Measurements from ENCODE around the gene SMAD3. TPM values are rescaled to one million over a fixed set of nuclear protein-coding genes. Genes with fewer than 3 reads are reported as not detected.

The SMAD3 gene
- total and polyA plus RNA-seq, 10 of the 15 experiments (the other 5 are each of a cell fraction or from before 2014, with no cell fraction given): 5.6 to 43.2 (median 16.0) TPM

DNA sequence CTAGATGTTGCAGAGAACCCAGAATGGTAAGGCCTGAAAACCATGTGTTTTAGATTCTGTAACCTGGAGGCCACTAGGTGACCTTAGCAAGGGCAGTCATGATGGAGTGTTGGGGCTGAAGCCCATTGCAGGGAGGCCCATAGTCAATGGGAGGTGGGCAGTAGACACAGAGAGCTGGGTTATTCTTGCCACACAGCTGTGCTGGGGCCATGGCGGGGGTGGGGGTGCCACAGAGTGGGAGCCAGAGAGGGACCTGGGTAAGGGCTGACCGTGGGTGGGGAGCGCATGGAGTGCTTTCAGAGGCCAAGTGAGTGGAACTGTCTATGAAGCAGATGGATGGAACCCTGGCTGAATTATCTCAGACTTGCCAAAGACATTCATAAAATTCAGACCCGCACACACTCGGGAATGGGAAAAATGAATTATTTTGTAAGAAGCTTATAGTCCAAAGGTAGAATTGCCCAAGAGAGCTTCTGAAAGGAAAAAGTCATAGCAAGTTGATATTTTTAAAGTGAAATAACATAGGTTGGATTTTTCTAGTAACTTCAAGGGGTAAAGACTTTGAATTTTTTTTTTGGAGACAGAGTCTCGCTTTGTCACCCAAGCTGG, 53.9 kb downstream of the SMAD3 start:
- no peak for DNase-seq (ENCODE audit: low read depth, low spot score)
- Histone ChIP-seq H3K9me3 (replicated peaks; ENCODE audit: control insufficient read depth, insufficient read depth, low read length) (no peaks in the 10 kb centered on the region), H3K4me1 (ENCODE audit: control insufficient read depth, insufficient read depth, low read length) (peaks cover 57% of the 10 kb centered on the region), H3K4me3 (no peak overlapping the region), H3K27ac (ENCODE audit: control insufficient read depth, insufficient read depth) (no peak overlapping the region; the same call in 1 of the 2 replicates), H3K79me2 (ENCODE audit: control insufficient read depth, insufficient read depth, low read length) (peaks cover 69% of the 10 kb centered on the region), H3K36me3 (ENCODE audit: control insufficient read depth in 2 of 2, insufficient read depth in 2 of 2, low read length in 1 of 2) (peaks cover 0 to 5% of the 10 kb centered on the region in 2 experiments; a peak in 2 of 4 replicates), H3K4me2 (ENCODE audit: control insufficient read depth, insufficient read depth) (no peak overlapping the region), H3K27me3 (replicated peaks in 1 of 2; ENCODE audit: control insufficient read depth in 2 of 2, insufficient read depth in 2 of 2, low read length in 1 of 2) (no peaks in the 10 kb centered on the region), H2AFZ (ENCODE audit: control insufficient read depth, low read depth, low read length) (no peak overlapping the region), H4K20me1 (ENCODE audit: control insufficient read depth, insufficient read depth) (no peaks in the 10 kb centered on the region), H3K9ac (ENCODE audit: control insufficient read depth, insufficient read depth, low read length) (no peak overlapping the region)
- SMC1A ChIA-PET (ENCODE audit: uncharacterized antibody, unreplicated experiment): interaction anchor here (0.8 to 14.1 kb wide), 16 partner anchors 9 to 56 kb away, joined by 3 to 179 read pairs (median 4); no protein-coding TSS in a partner anchor
- POLR2A ChIA-PET: interaction anchor here (1.0 to 3.1 kb wide), 4 partner anchors 10 to 22 kb away, joined by 3 to 24 read pairs (median 10); no protein-coding TSS in a partner anchor
- RAD21 ChIA-PET (ENCODE audit: unreplicated experiment): interaction anchor here (0.6 to 7.2 kb wide), 11 partner anchors 9 to 105 kb away, joined by 3 to 57 read pairs (median 5); no protein-coding TSS in a partner anchor
- FAIRE-seq: no peak
- intact Hi-C loops (cut with micrococcal nuclease; ENCODE audit: unreplicated experiment): loop anchor here (5.0 kb wide), 1 partner anchor 37 kb away; no protein-coding TSS in a partner anchor
- TF ChIP-seq CREM (IDR thresholded peaks at IDR 0.05; ENCODE audit: low read depth) (no peak), SP1 (IDR thresholded peaks at IDR 0.05; ENCODE audit: low read depth, low read length) (no peak), YY1 (IDR thresholded peaks at IDR 0.05; ENCODE audit: low read depth, low read length) (no peak), EP300 (IDR thresholded peaks at IDR 0.05; ENCODE audit: borderline replicate concordance in 1 of 2, control insufficient read depth in 1 of 2, low read depth in 2 of 2, low read length in 2 of 2) (no peak), TCF7 (IDR thresholded peaks at IDR 0.05; ENCODE audit: borderline replicate concordance) (no peak), GATAD2B (conservative IDR thresholded peaks at IDR 0.05; ENCODE audit: low read depth) (no peak), ASH2L (IDR thresholded peaks at IDR 0.05; ENCODE audit: borderline replicate concordance, low read depth) (no peak), HCFC1 (IDR thresholded peaks at IDR 0.05; ENCODE audit: low read length) (no peak), SPI1 (IDR thresholded peaks at IDR 0.05; ENCODE audit: borderline replicate concordance, insufficient read depth, low read depth, low read length) (no peak), NFYA (IDR thresholded peaks at IDR 0.05; ENCODE audit: borderline replicate concordance, low read depth, low read length) (no peak), POLR2AphosphoS5 (IDR thresholded peaks at IDR 0.05; ENCODE audit: low read length) (no peak)
- TF ChIP-seq, protein P1, sequence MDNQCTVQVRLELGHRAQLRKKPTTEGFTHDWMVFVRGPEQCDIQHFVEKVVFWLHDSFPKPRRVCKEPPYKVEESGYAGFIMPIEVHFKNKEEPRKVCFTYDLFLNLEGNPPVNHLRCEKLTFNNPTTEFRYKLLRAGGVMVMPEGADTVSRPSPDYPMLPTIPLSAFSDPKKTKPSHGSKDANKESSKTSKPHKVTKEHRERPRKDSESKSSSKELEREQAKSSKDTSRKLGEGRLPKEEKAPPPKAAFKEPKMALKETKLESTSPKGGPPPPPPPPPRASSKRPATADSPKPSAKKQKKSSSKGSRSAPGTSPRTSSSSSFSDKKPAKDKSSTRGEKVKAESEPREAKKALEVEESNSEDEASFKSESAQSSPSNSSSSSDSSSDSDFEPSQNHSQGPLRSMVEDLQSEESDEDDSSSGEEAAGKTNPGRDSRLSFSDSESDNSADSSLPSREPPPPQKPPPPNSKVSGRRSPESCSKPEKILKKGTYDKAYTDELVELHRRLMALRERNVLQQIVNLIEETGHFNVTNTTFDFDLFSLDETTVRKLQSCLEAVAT (IDR thresholded peaks at IDR 0.05): no peak
- TF ChIP-seq, protein P2, sequence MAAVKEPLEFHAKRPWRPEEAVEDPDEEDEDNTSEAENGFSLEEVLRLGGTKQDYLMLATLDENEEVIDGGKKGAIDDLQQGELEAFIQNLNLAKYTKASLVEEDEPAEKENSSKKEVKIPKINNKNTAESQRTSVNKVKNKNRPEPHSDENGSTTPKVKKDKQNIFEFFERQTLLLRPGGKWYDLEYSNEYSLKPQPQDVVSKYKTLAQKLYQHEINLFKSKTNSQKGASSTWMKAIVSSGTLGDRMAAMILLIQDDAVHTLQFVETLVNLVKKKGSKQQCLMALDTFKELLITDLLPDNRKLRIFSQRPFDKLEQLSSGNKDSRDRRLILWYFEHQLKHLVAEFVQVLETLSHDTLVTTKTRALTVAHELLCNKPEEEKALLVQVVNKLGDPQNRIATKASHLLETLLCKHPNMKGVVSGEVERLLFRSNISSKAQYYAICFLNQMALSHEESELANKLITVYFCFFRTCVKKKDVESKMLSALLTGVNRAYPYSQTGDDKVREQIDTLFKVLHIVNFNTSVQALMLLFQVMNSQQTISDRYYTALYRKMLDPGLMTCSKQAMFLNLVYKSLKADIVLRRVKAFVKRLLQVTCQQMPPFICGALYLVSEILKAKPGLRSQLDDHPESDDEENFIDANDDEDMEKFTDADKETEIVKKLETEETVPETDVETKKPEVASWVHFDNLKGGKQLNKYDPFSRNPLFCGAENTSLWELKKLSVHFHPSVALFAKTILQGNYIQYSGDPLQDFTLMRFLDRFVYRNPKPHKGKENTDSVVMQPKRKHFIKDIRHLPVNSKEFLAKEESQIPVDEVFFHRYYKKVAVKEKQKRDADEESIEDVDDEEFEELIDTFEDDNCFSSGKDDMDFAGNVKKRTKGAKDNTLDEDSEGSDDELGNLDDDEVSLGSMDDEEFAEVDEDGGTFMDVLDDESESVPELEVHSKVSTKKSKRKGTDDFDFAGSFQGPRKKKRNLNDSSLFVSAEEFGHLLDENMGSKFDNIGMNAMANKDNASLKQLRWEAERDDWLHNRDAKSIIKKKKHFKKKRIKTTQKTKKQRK (IDR thresholded peaks at IDR 0.05; ENCODE audit: low read depth, low read length): no peak
- CTCF ChIA-PET: interaction anchor here (0.7 to 2.2 kb wide), 8 partner anchors 15 to 173 kb away, joined by 3 to 7 read pairs (median 4); no protein-coding TSS in a partner anchor
- in situ Hi-C loops (cut with MboI): no loop called here
- no TSS peak for BruUV-seq (replicated peaks)
- ATAC-seq: no peak
- WGBS (ENCODE audit: insufficient coverage, insufficient replicate concordance, low lambda C conversion rate, missing lambda C conversion rate): 96% methylated on average over 6 of the region's 6 CpGs
